Measurements from ENCODE around the gene SLC13A1. TPM values are rescaled to one million over a fixed set of nuclear protein-coding genes. Genes with fewer than 3 reads are reported as not detected.
A peak's percentile ranks its signal among the peaks of the same experiment; 100 is the strongest.
"Not testable (repeated sequence)": the region's sequence is repeated elsewhere in the genome, so short reads cannot be mapped to it uniquely, and the experiment has no call there.

Gene SLC13A1
- total RNA-seq, 1 experiment from 2014 or later = not detected

GRCh38 chr7:123131140-123131539, 68.6 kb downstream of the SLC13A1 start:
- no peak for DNase-seq (ENCODE audit: extremely low read depth, low read depth)

GRCh38 chr7:123126691-123127090, 73.1 kb downstream of the SLC13A1 start:
- no peak for DNase-seq (ENCODE audit: extremely low read depth, low read depth)

DNA sequence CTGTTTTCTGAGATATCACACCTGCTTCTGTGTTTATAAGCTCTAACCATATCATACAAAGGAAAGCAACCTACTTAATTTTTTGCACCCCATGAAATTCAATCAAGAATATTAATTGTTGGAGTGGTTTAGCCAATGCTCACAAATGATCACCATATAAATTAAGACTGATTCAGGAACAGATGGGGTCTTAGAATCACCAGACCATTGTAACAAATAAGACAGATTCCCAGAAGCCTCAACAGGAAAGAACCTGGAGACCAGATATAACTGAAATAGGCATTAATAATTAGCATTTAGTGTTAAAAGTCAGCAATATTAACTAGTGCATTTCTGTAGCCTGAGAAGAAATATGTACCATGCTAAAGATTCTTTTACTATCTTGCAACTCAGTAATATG, 73.6 kb downstream of the SLC13A1 start:
- no peak for DNase-seq (ENCODE audit: extremely low read depth, low read depth)

- no peak for DNase-seq (ENCODE audit: extremely low read depth, low read depth)
Measured at GRCh38 chr7:123125231-123125630, 74.5 kb downstream of the SLC13A1 start.

GRCh38 chr7:123122916-123123315, 76.9 kb downstream of the SLC13A1 start:
- no peak for DNase-seq (ENCODE audit: extremely low read depth, low read depth)

GRCh38 chr7:123120286-123120685, 79.5 kb downstream of the SLC13A1 start:
- DNase-seq (ENCODE audit: extremely low read depth, low read depth) = no peak

DNA sequence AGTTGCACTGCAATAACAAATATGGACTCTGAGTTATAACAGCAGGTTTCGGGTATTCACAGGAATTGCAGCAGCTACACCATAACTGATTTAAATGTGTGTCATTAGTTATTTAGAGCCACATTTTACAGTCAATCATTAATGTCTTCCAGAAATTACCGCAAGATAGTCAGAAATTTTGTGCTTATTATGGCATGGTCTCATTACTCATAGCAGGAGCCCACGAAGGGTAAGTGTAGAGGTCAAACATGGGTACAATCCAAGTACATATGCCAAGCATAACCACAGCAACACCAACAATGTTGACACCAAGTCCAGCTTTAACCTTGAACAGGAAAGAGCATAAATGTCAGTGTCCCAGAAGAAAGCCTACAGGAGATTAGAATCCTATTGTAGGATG, 84.4 kb downstream of the SLC13A1 start:
- DNase-seq (ENCODE audit: extremely low read depth, low read depth) = no peak

GRCh38 chr7:123114288-123114687, 85.5 kb downstream of the SLC13A1 start:
- DNase-seq (ENCODE audit: extremely low read depth, low read depth) = no peak

DNA sequence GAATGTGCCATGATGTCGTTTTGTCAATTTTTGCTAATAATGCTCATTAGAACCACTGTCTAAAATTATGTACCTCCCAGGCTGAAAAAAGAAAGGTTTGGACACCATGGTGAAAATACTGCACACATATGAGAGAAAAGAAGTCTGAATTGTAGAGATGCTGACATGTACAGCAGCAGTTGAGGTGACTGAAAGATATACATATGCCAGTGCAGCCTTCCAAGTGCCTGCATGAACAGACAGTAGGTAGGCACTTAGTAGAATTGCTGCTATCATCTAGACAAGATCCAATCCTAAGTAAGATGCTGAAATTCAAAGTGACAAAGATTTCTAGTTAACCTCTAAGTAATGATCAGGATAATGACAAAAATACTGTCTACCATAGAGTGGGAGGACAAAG, 86.9 kb downstream of the SLC13A1 start:
- no peak for DNase-seq (ENCODE audit: extremely low read depth, low read depth)

- DNase-seq (ENCODE audit: extremely low read depth, low read depth) = no peak
Measured at GRCh38 chr7:123099712-123100111, 100.1 kb downstream of the SLC13A1 start.

DNA sequence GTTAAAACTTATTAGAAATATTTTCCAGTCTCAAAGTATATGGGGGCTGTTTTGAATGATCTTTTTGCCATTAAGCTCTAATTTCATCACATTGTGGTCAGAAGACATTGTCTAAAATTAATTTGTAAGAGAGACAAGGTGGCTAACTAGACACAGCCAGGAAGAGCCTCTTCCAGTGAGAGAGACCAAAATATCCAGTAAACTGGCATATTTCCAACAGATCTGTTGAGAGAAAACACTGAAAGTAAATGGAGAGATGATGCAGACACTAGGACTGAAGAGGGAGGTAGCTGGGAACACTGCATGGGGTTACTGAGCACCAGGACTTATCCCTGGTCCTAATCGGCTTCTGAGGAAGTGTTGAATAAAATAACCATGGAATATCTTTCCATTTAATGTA, 102.8 kb downstream of the SLC13A1 start:
- no peak for DNase-seq (ENCODE audit: extremely low read depth, low read depth)

- no peak for DNase-seq (ENCODE audit: extremely low read depth, low read depth)
Measured at GRCh38 chr7:123096434-123096833, 103.3 kb downstream of the SLC13A1 start.

DNA sequence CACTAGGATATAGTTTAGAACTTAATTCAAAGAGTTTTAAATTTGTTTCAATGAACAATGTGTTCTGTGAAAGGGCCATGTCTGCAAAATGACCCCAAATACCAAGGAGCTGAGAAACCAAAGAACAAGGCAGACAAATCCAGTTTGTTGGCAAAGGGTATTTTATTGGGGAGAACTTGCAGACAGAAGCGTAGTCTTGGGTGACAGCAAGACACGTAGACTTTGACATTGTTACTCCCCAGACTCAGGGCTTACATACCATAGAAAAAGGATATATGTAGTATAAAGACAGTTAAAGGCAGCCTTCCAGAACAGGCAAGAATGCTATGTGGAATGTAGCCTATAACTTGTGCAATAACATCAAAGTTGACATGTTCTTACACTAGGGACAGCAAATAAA, 109.3 kb downstream of the SLC13A1 start:
- no peak for DNase-seq (ENCODE audit: extremely low read depth, low read depth)

DNA sequence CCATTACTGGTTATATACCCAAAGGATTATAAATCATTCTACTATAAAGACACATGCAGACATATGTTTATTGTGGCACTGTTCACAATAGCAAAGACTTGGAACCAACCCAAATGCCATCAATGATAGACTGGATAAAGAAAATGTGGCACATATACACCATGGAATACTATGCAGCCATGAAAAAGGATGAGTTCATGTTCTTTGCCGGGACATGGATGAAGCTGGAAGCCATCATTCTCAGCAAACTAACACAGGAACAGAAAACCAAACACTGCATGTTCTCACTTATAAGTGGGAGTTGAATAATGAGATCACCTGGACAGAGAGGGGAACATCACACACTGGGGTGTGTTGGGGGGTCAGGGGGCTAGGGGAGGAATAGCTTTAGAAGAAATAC, 112.9 kb downstream of the SLC13A1 start:
- DNase-seq (ENCODE audit: extremely low read depth, low read depth) = not testable (repeated sequence)

DNA sequence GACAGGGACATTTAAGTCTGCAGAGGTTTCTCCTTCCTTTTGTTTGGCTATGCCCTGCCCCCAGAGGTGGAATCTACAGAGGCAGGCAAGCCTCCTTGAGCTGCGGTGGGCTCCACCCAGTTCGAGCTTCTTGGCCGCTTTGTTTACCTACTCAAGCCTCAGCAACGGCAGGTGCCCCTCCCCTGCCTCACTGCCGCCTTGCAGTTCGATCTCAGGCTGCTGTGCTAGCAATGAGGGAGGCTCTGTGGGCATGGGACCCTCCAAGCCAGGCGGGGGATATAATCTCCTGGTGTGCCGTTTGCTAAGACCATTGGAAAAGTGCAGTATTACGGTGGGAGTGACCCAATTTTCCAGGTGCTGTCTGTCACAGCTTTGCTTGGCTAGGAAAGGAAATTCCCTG, 114.9 kb downstream of the SLC13A1 start:
- not testable (repeated sequence) for DNase-seq (ENCODE audit: extremely low read depth, low read depth)

DNA sequence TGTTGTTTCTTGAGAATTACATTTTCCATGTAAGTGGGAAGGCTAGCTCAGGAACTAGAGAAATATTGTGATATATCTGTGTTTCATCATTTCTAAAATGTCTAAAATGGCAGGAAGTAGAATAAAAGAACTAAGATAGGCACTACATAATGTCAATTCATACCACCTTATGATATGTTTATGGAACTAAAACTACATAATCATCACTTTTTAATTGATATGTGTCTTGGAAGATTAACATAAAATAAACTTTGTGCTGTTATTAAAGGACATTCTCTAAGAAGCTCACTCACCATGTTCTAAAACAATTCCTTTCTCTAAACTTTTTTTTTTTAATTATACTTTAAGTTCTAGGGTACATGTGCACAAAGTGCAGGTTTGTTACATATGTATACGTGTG, 120.7 kb downstream of the SLC13A1 start:
- DNase-seq (ENCODE audit: extremely low read depth, low read depth) = no peak

DNA sequence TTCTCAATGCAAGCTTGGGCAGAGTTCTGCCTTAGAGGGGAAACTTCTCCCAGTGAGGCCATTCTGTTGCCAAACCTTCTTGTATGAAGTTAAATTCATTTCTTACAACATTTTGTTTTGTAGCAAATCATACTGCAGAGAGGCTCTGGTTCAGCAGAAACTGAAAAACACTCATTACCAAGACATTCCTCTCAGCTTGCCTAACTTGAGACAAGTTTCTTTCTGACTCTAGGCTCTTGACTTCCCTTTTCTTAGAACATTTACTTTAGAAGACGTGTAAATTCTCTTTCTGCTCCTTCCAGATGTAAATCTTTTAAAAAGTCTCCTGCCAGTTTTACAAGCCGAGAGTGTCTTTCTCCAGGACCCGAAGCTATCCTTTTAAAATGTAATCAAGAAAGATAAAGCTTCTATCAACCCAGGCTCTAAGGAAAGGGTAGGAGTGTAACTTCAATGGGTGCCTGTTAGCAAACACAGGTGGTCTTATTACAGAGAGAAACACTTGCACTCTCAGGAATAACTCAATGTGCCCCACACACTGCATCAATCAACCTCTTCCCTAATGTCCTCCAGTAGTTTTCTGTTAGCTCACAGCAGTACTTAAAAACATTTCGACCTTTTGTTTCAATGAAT, 123.8 kb downstream of the SLC13A1 start:
- no peak for DNase-seq (ENCODE audit: extremely low read depth, low read depth)

- peak; percentile 52 for DNase-seq (ENCODE audit: extremely low read depth, low read depth)
Measured at GRCh38 chr7:123070702-123071286, 129.0 kb downstream of the SLC13A1 start.

- no peak for DNase-seq (ENCODE audit: extremely low read depth, low read depth)
Measured at GRCh38 chr7:123067814-123068213, 132.0 kb downstream of the SLC13A1 start.

Measured in NCI-H460 (cell line).